Measurements from ENCODE around the gene PNMT. TPM values are rescaled to one million over a fixed set of nuclear protein-coding genes. Genes with fewer than 3 reads are reported as not detected.
A peak's percentile ranks its signal among the peaks of the same experiment; 100 is the strongest.

The PNMT gene
- total and polyA plus RNA-seq, 2 of the 13 experiments (the other 11 are each of a cell fraction or from before 2014, with no cell fraction given) = 0.25 TPM; not detected in 1

- TF ChIP-seq ZNF33B (CRISPR knock-in tag; IDR thresholded peaks at IDR 0.05) (no peak), DNMT1 (CRISPR knock-in tag; IDR thresholded peaks at IDR 0.05) (no peak), FOSL2 (CRISPR knock-in tag; IDR thresholded peaks at IDR 0.05) (peak; percentile 29; the same call in 1 of the 2 replicates), ZNF430 (CRISPR knock-in tag; IDR thresholded peaks at IDR 0.05) (peak; percentile 64; the same call in 1 of the 2 replicates), SNRNP70 (IDR thresholded peaks at IDR 0.05; ENCODE audit: low read depth, low read length) (no peak), KLF6 (CRISPR knock-in tag; IDR thresholded peaks at IDR 0.05) (no peak), HNF4A (CRISPR knock-in tag; IDR thresholded peaks at IDR 0.05) (no peak), THYN1 (CRISPR knock-in tag; IDR thresholded peaks at IDR 0.05; ENCODE audit: borderline replicate concordance, low read depth) (no peak), ZNF496 (CRISPR knock-in tag; IDR thresholded peaks at IDR 0.05; ENCODE audit: insufficient replicate concordance) (no peak), ZSCAN20 (CRISPR knock-in tag; IDR thresholded peaks at IDR 0.05; ENCODE audit: borderline replicate concordance) (0 out of 2 replicates have a peak, but pooled peaks have one; percentile 22), POLR2AphosphoS5 (IDR thresholded peaks at IDR 0.05; ENCODE audit: low read depth, low read length) (peak; percentile 44; the same call in 1 of the 2 replicates), JDP2 (CRISPR knock-in tag; IDR thresholded peaks at IDR 0.05; ENCODE audit: borderline replicate concordance) (no peak), ZNF556 (CRISPR knock-in tag; IDR thresholded peaks at IDR 0.05; ENCODE audit: borderline replicate concordance) (0 out of 2 replicates have a peak, but pooled peaks have one; percentile 31), ZMAT3 (CRISPR knock-in tag; conservative IDR thresholded peaks at IDR 0.05) (0 out of 2 replicates have a peak, but pooled peaks have one; percentile 62), MED1 (CRISPR knock-in tag; IDR thresholded peaks at IDR 0.05) (peak; percentile 79), RFX3 (CRISPR knock-in tag; IDR thresholded peaks at IDR 0.05) (0 out of 2 replicates have a peak, but pooled peaks have one; percentile 16)
- TF ChIP-seq, protein P1, sequence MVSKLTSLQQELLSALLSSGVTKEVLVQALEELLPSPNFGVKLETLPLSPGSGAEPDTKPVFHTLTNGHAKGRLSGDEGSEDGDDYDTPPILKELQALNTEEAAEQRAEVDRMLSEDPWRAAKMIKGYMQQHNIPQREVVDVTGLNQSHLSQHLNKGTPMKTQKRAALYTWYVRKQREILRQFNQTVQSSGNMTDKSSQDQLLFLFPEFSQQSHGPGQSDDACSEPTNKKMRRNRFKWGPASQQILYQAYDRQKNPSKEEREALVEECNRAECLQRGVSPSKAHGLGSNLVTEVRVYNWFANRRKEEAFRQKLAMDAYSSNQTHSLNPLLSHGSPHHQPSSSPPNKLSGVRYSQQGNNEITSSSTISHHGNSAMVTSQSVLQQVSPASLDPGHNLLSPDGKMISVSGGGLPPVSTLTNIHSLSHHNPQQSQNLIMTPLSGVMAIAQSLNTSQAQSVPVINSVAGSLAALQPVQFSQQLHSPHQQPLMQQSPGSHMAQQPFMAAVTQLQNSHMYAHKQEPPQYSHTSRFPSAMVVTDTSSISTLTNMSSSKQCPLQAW (CRISPR knock-in tag; IDR thresholded peaks at IDR 0.05) = peak; percentile 91
- TF ChIP-seq, protein P2, sequence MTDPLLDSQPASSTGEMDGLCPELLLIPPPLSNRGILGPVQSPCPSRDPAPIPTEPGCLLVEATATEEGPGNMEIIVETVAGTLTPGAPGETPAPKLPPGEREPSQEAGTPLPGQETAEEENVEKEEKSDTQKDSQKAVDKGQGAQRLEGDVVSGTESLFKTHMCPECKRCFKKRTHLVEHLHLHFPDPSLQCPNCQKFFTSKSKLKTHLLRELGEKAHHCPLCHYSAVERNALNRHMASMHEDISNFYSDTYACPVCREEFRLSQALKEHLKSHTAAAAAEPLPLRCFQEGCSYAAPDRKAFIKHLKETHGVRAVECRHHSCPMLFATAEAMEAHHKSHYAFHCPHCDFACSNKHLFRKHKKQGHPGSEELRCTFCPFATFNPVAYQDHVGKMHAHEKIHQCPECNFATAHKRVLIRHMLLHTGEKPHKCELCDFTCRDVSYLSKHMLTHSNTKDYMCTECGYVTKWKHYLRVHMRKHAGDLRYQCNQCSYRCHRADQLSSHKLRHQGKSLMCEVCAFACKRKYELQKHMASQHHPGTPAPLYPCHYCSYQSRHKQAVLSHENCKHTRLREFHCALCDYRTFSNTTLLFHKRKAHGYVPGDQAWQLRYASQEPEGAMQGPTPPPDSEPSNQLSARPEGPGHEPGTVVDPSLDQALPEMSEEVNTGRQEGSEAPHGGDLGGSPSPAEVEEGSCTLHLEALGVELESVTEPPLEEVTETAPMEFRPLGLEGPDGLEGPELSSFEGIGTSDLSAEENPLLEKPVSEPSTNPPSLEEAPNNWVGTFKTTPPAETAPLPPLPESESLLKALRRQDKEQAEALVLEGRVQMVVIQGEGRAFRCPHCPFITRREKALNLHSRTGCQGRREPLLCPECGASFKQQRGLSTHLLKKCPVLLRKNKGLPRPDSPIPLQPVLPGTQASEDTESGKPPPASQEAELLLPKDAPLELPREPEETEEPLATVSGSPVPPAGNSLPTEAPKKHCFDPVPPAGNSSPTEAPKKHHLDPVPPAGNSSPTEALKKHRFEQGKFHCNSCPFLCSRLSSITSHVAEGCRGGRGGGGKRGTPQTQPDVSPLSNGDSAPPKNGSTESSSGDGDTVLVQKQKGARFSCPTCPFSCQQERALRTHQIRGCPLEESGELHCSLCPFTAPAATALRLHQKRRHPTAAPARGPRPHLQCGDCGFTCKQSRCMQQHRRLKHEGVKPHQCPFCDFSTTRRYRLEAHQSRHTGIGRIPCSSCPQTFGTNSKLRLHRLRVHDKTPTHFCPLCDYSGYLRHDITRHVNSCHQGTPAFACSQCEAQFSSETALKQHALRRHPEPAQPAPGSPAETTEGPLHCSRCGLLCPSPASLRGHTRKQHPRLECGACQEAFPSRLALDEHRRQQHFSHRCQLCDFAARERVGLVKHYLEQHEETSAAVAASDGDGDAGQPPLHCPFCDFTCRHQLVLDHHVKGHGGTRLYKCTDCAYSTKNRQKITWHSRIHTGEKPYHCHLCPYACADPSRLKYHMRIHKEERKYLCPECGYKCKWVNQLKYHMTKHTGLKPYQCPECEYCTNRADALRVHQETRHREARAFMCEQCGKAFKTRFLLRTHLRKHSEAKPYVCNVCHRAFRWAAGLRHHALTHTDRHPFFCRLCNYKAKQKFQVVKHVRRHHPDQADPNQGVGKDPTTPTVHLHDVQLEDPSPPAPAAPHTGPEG (CRISPR knock-in tag; IDR thresholded peaks at IDR 0.05) = no peak
Observed at GRCh38 chr17:39674702-39675389, 6.6 kb downstream of the PNMT start (continued).
